DMS114 treated with DMSO at 0.1 percent for 48 hours (cell line): ENCODE data around the gene MTMR11.
"Not testable (repeated sequence)": the region's sequence is repeated elsewhere in the genome, so short reads cannot be mapped to it uniquely, and the experiment has no call there.

Experiments
- DNase-seq: peaks from one replicate; lab custom pipeline; 2025; ENCODE audit not compliant: unreplicated experiment; lab: John Stamatoyannopoulos, UW

Gene MTMR11

GRCh38 chr1:149903836-149904491, 32.7 kb downstream of the MTMR11 start:
- DNase-seq: no peak

GRCh38 chr1:149899460-149900284, 37.0 kb downstream of the MTMR11 start, which contains the start of gene BOLA1:
Gene BOLA1 (plus strand): TSS chr1:149899568. CDS start chr1:149900060, 492 bp downstream.
- DNase-seq: peak; percentile 96

- no peak for DNase-seq
Observed at GRCh38 chr1:149896575-149896974, 40.1 kb downstream of the MTMR11 start.

- no peak for DNase-seq
Observed at GRCh38 chr1:149888999-149889289, 47.7 kb downstream of the MTMR11 start.

- DNase-seq: no peak
Observed at GRCh38 chr1:149888247-149888998, 48.3 kb downstream of the MTMR11 start.

GRCh38 chr1:149887456-149888246, 49.0 kb downstream of the MTMR11 start:
- DNase-seq: peak; percentile 100

- DNase-seq: not testable (repeated sequence)
Observed at GRCh38 chr1:149887196-149887455, 49.6 kb downstream of the MTMR11 start.

- DNase-seq: peak; percentile 100
Observed at GRCh38 chr1:149886396-149887195, 50.1 kb downstream of the MTMR11 start.

- not testable (repeated sequence) for DNase-seq
Observed at GRCh38 chr1:149886121-149886395, 50.6 kb downstream of the MTMR11 start.

- DNase-seq: peak; percentile 96
Observed at GRCh38 chr1:149885339-149886120, 51.1 kb downstream of the MTMR11 start.

- no peak for DNase-seq
Observed at GRCh38 chr1:149884433-149885338, 52.0 kb downstream of the MTMR11 start.

GRCh38 chr1:149883598-149884247, 53.0 kb downstream of the MTMR11 start:
- no peak for DNase-seq

- no peak for DNase-seq
Observed at GRCh38 chr1:149881876-149882275, 54.8 kb downstream of the MTMR11 start.

- no peak for DNase-seq
Observed at GRCh38 chr1:149879556-149879955, 57.1 kb downstream of the MTMR11 start.
